K562 (cell line): Measurements from ENCODE around the gene PPIL1.

Source experiments
- ELF1 ChIP-seq: fragments of 200-800 bp; sonication (Bioruptor generic); IDR thresholded peaks from 2 replicates; pipeline ENCODE4 v1.6.1; 2016; ENCODE audit warnings: missing genetic modification characterization, missing compliant biosample characterization
- EZH2 ChIP-seq: IDR thresholded peaks from 2 replicates; pipeline ENCODE4 v1.6.1; 2012; ENCODE audit warnings: low read depth, mild to moderate bottlenecking, inconsistent platforms, low read length, borderline replicate concordance
- SNRNP70 ChIP-seq: fragments of 200-400 bp; formaldehyde crosslinking; optimal IDR thresholded peaks from 2 replicates; pipeline ENCODE3; 2017; ENCODE audit warnings: low read depth, low read length
- TARDBP ChIP-seq: fragments of 450-650 bp; IDR thresholded peaks from 2 replicates; pipeline ENCODE4 v1.6.1; 2016
- ZNF232 ChIP-seq: sonication (generic); formaldehyde crosslinking; IDR thresholded peaks from 2 replicates; pipeline ENCODE4 v1.8.0; 2022; ENCODE audit warnings: mild to moderate bottlenecking, missing genetic modification reagents
- ZNF785 ChIP-seq: fragments of 250-450 bp; sonication (Bioruptor Pico); IDR thresholded peaks from 2 replicates; pipeline ENCODE4 v1.4.0; 2020; ENCODE audit warnings: mild to moderate bottlenecking

DNA sequence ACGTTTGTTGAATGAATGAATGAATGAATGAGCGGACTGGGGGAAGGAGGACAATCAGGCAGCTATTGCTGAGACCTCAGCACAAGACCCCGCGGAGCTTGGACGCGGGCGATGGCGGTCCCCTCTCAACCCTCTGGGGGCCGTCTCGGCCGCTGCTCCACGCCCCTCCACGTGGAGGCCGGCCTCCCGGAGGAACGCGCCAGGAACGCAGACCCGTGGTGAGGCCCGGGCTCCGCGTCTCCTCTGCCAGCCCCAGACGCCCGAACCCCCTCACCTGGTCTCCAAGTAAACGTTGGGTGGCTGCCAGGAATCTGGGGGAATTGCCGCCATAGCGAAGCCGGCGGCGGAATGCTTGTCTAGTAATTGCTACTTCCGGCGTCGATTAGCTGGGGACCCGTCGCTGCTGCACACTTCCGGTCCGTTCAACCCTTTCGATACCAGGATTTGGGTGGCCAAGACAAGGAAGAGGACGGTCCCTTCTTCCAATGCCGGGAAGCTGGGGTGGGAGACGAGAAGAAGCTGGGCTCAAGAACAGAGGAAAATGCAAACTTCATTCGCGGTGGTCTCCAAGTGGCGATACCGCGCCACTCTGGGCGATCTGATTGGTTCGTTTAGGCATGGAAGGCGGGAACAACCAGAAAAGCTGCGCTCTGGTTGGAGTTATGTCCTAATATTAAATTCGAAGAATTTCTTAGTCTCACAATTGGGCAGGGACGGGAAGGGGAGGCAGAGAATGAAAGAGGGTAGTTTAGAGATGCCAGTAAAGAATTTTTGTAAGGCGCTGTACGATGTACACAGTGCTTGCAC lies at the start of gene PPIL1:
- TF ChIP-seq ZNF232: no peak; the same call in 1 of the 2 replicates
- TF ChIP-seq EZH2: no peak
- TF ChIP-seq SNRNP70: no peak
- TF ChIP-seq ZNF785 (CRISPR knock-in tag): no peak
- TF ChIP-seq TARDBP: peak; percentile 78; the same call in 1 of the 2 replicates
- TF ChIP-seq ELF1 (tag): peak; percentile 81
